H9 (cell line): ENCODE results near the gene CAMKK1. TPM values are rescaled to one million over a fixed set of nuclear protein-coding genes. Genes with fewer than 3 reads are reported as not detected.

ENCODE experiments used
- DNase-seq: peaks from one replicate; pipeline ENCODE4 v3.0.0-alpha.2; 2017
- H2AFZ ChIP-seq: one replicate; pipeline ENCODE4 v1.6.1; 2013; ENCODE audit warnings: mild to moderate bottlenecking, low read length, control low read depth, moderate library complexity
- H2AK5ac ChIP-seq: 2 replicates; pipeline ENCODE4 v1.6.1; 2013; ENCODE audit warnings: low read length, control low read depth, mixed read lengths; ENCODE audit not compliant: insufficient read length
- H2BK120ac ChIP-seq: one replicate; pipeline ENCODE4 v1.6.1; 2013; ENCODE audit warnings: low read depth, mild to moderate bottlenecking, low read length, control low read depth, inconsistent platforms; ENCODE audit not compliant: poor library complexity, severe bottlenecking
- H2BK12ac ChIP-seq: 2 replicates; pipeline ENCODE4 v1.6.1; 2013; ENCODE audit warnings: low read length, control low read depth, mixed read lengths, low read depth; ENCODE audit not compliant: insufficient read length
- H2BK15ac ChIP-seq: 2 replicates; pipeline ENCODE4 v1.6.1; 2013; ENCODE audit warnings: low read depth, low read length, control low read depth
- H2BK20ac ChIP-seq: one replicate; pipeline ENCODE4 v1.6.1; 2013; ENCODE audit warnings: low read depth, mild to moderate bottlenecking, low read length, control low read depth, inconsistent platforms; ENCODE audit not compliant: poor library complexity, severe bottlenecking
- H2BK5ac ChIP-seq: 2 replicates; pipeline ENCODE4 v1.6.1; 2013; ENCODE audit warnings: low read length, control low read depth, mixed read lengths; ENCODE audit not compliant: insufficient read length
- H3K14ac ChIP-seq: 2 replicates; pipeline ENCODE4 v1.6.1; 2013; ENCODE audit warnings: low read length, control low read depth; ENCODE audit not compliant: insufficient read depth
- H3K18ac ChIP-seq: 2 replicates; pipeline ENCODE4 v1.6.1; 2013; ENCODE audit warnings: low read depth, mild to moderate bottlenecking, mixed read lengths, low read length, control low read depth; ENCODE audit not compliant: insufficient read length
- H3K23ac ChIP-seq: 2 replicates; pipeline ENCODE4 v1.6.1; 2013; ENCODE audit warnings: low read length, control low read depth, mixed read lengths, low read depth; ENCODE audit not compliant: insufficient read length
- H3K23me2 ChIP-seq: 2 replicates; pipeline ENCODE4 v1.6.1; 2013; ENCODE audit warnings: low read depth, mild to moderate bottlenecking, mixed read lengths, low read length, control low read depth; ENCODE audit not compliant: insufficient read length, poor library complexity, severe bottlenecking
- H3K27ac ChIP-seq: 2 replicates; pipeline ENCODE4 v1.5.1; 2013; ENCODE audit warnings: low read length, control low read depth, mixed read lengths, low read depth; ENCODE audit not compliant: insufficient read length
- H3K27me3 ChIP-seq: 2 replicates; pipeline ENCODE4 v1.6.1; 2013; ENCODE audit warnings: low read length, control low read depth, inconsistent platforms; ENCODE audit not compliant: insufficient read depth
- H3K4ac ChIP-seq: 2 replicates; pipeline ENCODE4 v1.6.1; 2013; ENCODE audit warnings: low read depth, mild to moderate bottlenecking, control low read depth, inconsistent platforms, low read length, moderate library complexity
- H3K4me1 ChIP-seq: 2 replicates; pipeline ENCODE4 v1.6.1; 2013; ENCODE audit warnings: low read length, control low read depth, inconsistent platforms; ENCODE audit not compliant: insufficient read depth
- H3K4me2 ChIP-seq: 2 replicates; pipeline ENCODE4 v1.6.1; 2013; ENCODE audit warnings: low read length, control low read depth, mixed read lengths; ENCODE audit not compliant: insufficient read length, insufficient read depth
- H3K56ac ChIP-seq: 2 replicates; pipeline ENCODE4 v1.6.1; 2013; ENCODE audit warnings: low read depth, mild to moderate bottlenecking, mixed read lengths, low read length, control low read depth; ENCODE audit not compliant: insufficient read length
- H3K79me1 ChIP-seq: 2 replicates; pipeline ENCODE4 v1.6.1; 2013; ENCODE audit warnings: low read depth, mild to moderate bottlenecking, moderate library complexity, low read length, control low read depth, inconsistent platforms; ENCODE audit not compliant: insufficient read depth, poor library complexity, severe bottlenecking
- H3K79me2 ChIP-seq: 2 replicates; pipeline ENCODE4 v1.6.1; 2013; ENCODE audit warnings: low read length, control low read depth, inconsistent platforms; ENCODE audit not compliant: insufficient read depth
- H3K9ac ChIP-seq: 2 replicates; pipeline ENCODE4 v1.6.1; 2013; ENCODE audit warnings: low read length, control low read depth, mixed read lengths; ENCODE audit not compliant: insufficient read length; ENCODE audit errors: extremely low read depth
- H3K9me3 ChIP-seq: one replicate; pipeline ENCODE4 v1.6.1; 2013; ENCODE audit warnings: low read depth, low read length, inconsistent platforms; ENCODE audit not compliant: control insufficient read depth
- H3T11ph ChIP-seq: one replicate; pipeline ENCODE4 v1.6.1; 2013; ENCODE audit warnings: mild to moderate bottlenecking, low read length, control low read depth, inconsistent platforms
- H4K20me1 ChIP-seq: one replicate; pipeline ENCODE4 v1.6.1; 2013; ENCODE audit not compliant: control insufficient read depth, insufficient read length, insufficient read depth
- H4K5ac ChIP-seq: 2 replicates; pipeline ENCODE4 v1.6.1; 2013; ENCODE audit warnings: low read depth, mild to moderate bottlenecking, mixed read lengths, low read length, control low read depth; ENCODE audit not compliant: insufficient read length
- H4K8ac ChIP-seq: replicated peaks from 2 replicates; pipeline ENCODE4 v1.6.1; 2013; ENCODE audit warnings: low read length, control low read depth, mixed read lengths, low read depth; ENCODE audit not compliant: insufficient read length
- H4K91ac ChIP-seq: 2 replicates; pipeline ENCODE4 v1.6.1; 2013; ENCODE audit warnings: low read depth, mild to moderate bottlenecking, moderate library complexity, mixed read lengths, low read length, control low read depth; ENCODE audit not compliant: insufficient read length
- H3K27ac Mint-ChIP-seq, 3 experiments: 2 replicates in 2 of 3; 3 replicates in 1 of 3; pipeline ENCODE4 v1.8.0; 2020 to 2021; ENCODE audit warnings: mixed read lengths in 3 of 3, mild to moderate bottlenecking in 1 of 3, moderate library complexity in 1 of 3
- H3K27me3 Mint-ChIP-seq: 2 replicates; pipeline ENCODE4 v1.8.0; 2021; ENCODE audit warnings: low read depth, mild to moderate bottlenecking, moderate library complexity, mixed read lengths
- H3K36me3 Mint-ChIP-seq, 3 experiments: 2 replicates in 2 of 3; 3 replicates in 1 of 3; pipeline ENCODE4 v1.8.0; 2020 to 2021; ENCODE audit warnings: low read depth in 3 of 3, mixed read lengths in 3 of 3; ENCODE audit not compliant: insufficient read depth in 1 of 3
- H3K4me1 Mint-ChIP-seq, 2 experiments: 2 replicates each; pipeline ENCODE4 v1.8.0; 2020; ENCODE audit warnings: mixed read lengths in 2 of 2
- H3K4me3 Mint-ChIP-seq, 2 experiments: 2 replicates in 1 of 2; 3 replicates in 1 of 2; pipeline ENCODE4 v1.8.0; 2020 to 2021; ENCODE audit warnings: mild to moderate bottlenecking in 2 of 2, mixed read lengths in 2 of 2, moderate library complexity in 1 of 2
- H3K9me3 Mint-ChIP-seq, 2 experiments: 2 replicates in 1 of 2; 3 replicates in 1 of 2; pipeline ENCODE4 v1.8.0; 2020; ENCODE audit warnings: mild to moderate bottlenecking in 2 of 2, mixed read lengths in 2 of 2, moderate library complexity in 1 of 2
- WGBS: extraction: QIAGEN DNeasy Blood & Tissue Kit; methylation state at CpG from one replicate; pipeline ENCODE4 v1.1.7; 2013; ENCODE audit warnings: missing lambda C conversion rate, low lambda C conversion rate, mixed read lengths; ENCODE audit not compliant: insufficient read length; ENCODE audit errors: extremely low coverage; 5-methylcytosine and 5-hydroxymethylcytosine counted together
- total RNA-seq: library from RNA; stranded (reverse); gene quantifications from 2 replicates; pipeline ENCODE4 v1.2.1, GENCODE V29; 2021
- TF ChIP-seq, protein P1 (sequence below): fragments of 200-600 bp; sonication (generic); conservative IDR thresholded peaks from 3 replicates; pipeline ENCODE4 v1.8.0; 2021; ENCODE audit warnings: antibody characterized with exemption, mild to moderate bottlenecking

Gene CAMKK1
- total RNA-seq, 1 experiment from 2014 or later: 6.7 TPM

DNA sequence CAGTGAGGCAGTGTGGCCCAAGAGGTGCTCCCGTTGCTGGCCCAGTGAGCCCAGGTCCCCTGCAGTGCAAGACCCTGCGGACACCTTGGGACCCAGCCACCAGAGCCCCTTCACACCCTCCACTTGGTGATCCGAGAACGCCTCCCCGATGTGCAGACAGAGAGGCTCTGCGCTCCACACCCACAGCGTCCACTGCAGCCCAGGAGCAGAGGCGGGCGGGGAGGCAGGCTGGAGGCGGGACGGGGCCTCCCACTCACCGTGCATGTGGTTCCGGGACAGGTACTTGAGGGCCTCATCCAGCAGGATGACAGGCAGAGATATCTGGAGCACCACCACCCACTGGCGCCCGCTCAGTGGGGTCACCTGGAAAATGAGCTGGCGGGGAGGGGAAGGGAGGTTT, 35.6 kb upstream of the CAMKK1 start:
- Histone ChIP-seq H3K56ac (no peak overlapping the region), H2BK20ac (no peak overlapping the region), H2AK5ac (no peak overlapping the region), H4K91ac (no peak overlapping the region), H4K5ac (no peak overlapping the region), H3K27ac (no peak overlapping the region), H2BK15ac (no peak overlapping the region), H3K23ac (no peak overlapping the region), H2BK12ac (no peak overlapping the region), H3K4ac (no peak overlapping the region), H4K20me1 (no peaks in the 10 kb centered on the region), H3K14ac (no peak overlapping the region), H3K18ac (no peak overlapping the region), H3K4me1 (no peaks in the 10 kb centered on the region), H3K9ac (no peak overlapping the region), H3K9me3 (no peaks in the 10 kb centered on the region), H3T11ph (no peak overlapping the region), H3K27me3 (no peaks in the 10 kb centered on the region), H4K8ac (no peak overlapping the region), H3K79me2 (no peaks in the 10 kb centered on the region), H2BK120ac (no peak overlapping the region), H3K4me2 (no peak overlapping the region), H3K23me2 (no peaks in the 10 kb centered on the region), H3K79me1 (no peaks in the 10 kb centered on the region), H2AFZ (no peak overlapping the region), H2BK5ac (no peak overlapping the region)
- Mint-ChIP-seq H3K4me3 (no peak overlapping the region), H3K4me1 (peaks cover 9 to 24% of the 10 kb centered on the region in 2 experiments; a peak in 3 of 4 replicates), H3K27me3 (no peaks in the 10 kb centered on the region), H3K27ac (0 out of 7 replicates have a peak overlapping the region, but pooled peaks of 1 of the 3 experiments have one; percentile 48), H3K9me3 (no peaks in the 10 kb centered on the region), H3K36me3 (0 out of 7 replicates have a peak, but pooled peaks cover 0 to 3% (median 0%) of the 10 kb centered on the region in 3 experiments)
- TF ChIP-seq, protein P1, sequence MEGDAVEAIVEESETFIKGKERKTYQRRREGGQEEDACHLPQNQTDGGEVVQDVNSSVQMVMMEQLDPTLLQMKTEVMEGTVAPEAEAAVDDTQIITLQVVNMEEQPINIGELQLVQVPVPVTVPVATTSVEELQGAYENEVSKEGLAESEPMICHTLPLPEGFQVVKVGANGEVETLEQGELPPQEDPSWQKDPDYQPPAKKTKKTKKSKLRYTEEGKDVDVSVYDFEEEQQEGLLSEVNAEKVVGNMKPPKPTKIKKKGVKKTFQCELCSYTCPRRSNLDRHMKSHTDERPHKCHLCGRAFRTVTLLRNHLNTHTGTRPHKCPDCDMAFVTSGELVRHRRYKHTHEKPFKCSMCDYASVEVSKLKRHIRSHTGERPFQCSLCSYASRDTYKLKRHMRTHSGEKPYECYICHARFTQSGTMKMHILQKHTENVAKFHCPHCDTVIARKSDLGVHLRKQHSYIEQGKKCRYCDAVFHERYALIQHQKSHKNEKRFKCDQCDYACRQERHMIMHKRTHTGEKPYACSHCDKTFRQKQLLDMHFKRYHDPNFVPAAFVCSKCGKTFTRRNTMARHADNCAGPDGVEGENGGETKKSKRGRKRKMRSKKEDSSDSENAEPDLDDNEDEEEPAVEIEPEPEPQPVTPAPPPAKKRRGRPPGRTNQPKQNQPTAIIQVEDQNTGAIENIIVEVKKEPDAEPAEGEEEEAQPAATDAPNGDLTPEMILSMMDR: no peak
- DNase-seq: peak; percentile 31
- WGBS: no CpG with 5 or more reads among the region's 16 CpGs
